Peyer's patch (tissue), 4 donors: ENCODE results near the gene MANEA. TPM values are rescaled to one million over a fixed set of nuclear protein-coding genes. Genes with fewer than 3 reads are reported as not detected.

Experiments
- DNase-seq, 3 donors: peaks; one replicate each; pipeline ENCODE4 v3.0.0-alpha.2; 2017 to 2019
- H3K27ac ChIP-seq, 4 donors: fragments of 200-600 bp; sonication (generic); one replicate each; pipeline ENCODE4 v1.5.1; 2016 to 2019
- H3K27me3 ChIP-seq, 2 donors: fragments of 200-600 bp; sonication (generic); one replicate each; pipeline ENCODE4 v1.5.1; 2019
- H3K36me3 ChIP-seq, 3 donors: fragments of 200-600 bp; sonication (generic); one replicate each; pipeline ENCODE4 v1.5.1; 2016 to 2019
- H3K4me1 ChIP-seq, 4 donors: fragments of 200-600 bp; sonication (generic); one replicate each; pipeline ENCODE4 v1.5.1; 2016 to 2019
- H3K4me3 ChIP-seq, 4 donors: fragments of 200-600 bp; sonication (generic); 1 replicate in 3 of 4; 2 replicates in 1 of 4; pipeline ENCODE4 v1.5.1; 2016 to 2019; ENCODE audit warnings: mild to moderate bottlenecking in 1 of 4
- H3K9me3 ChIP-seq, 4 donors: fragments of 200-600 bp; sonication (generic); one replicate each; pipeline ENCODE4 v1.5.1; 2016 to 2019; ENCODE audit warnings: mild to moderate bottlenecking in 1 of 4
- CTCF ChIP-seq, 6 experiments: fragments of 450-650 bp in 4 of 6; fragments of 200-600 bp in 2 of 6; sonication (generic) in 1 of 6; IDR thresholded peaks; one replicate each; pipeline ENCODE4 v1.5.1; 2017 to 2019; ENCODE audit warnings: antibody characterized with exemption in 6 of 6, mild to moderate bottlenecking in 3 of 6, moderate library complexity in 1 of 6
- POLR2A ChIP-seq, 2 donors: fragments of 450-650 bp; IDR thresholded peaks; one replicate each; pipeline ENCODE4 v1.5.1; 2017; ENCODE audit warnings: antibody characterized with exemption in 2 of 2, mild to moderate bottlenecking in 2 of 2, moderate library complexity in 2 of 2
- total RNA-seq, 4 donors: library from RNA; depleted of rRNA; stranded (reverse); fragments of >200 nt; gene quantifications; one replicate each; pipeline ENCODE4 v1.1.0, GENCODE V29; 2016

The MANEA gene
- total RNA-seq, 4 donors from 2014 or later, result 4.1 to 9.2 (median 7.3) TPM

- H3K4me1 ChIP-seq, result no peaks in the 10 kb centered on the region
- no peak for TF ChIP-seq POLR2A (IDR thresholded peaks at IDR 0.05)
- TF ChIP-seq CTCF (IDR thresholded peaks at IDR 0.05), result no peak
- no peaks in the 10 kb centered on the region for H3K27me3 ChIP-seq
- DNase-seq, result no peak
- no peaks in the 10 kb centered on the region for H3K36me3 ChIP-seq
- no peak overlapping the region for H3K4me3 ChIP-seq
- no peaks in the 10 kb centered on the region for H3K9me3 ChIP-seq
- H3K27ac ChIP-seq, result no peak overlapping the region
Observed at GRCh38 chr6:95654176-95654575, 76.8 kb downstream of the MANEA start.

GRCh38 chr6:95658886-95659285 lies 81.6 kb downstream of the MANEA start:
- Histone ChIP-seq H3K9me3 (no peaks in the 10 kb centered on the region), H3K27me3 (no peaks in the 10 kb centered on the region), H3K27ac (no peak overlapping the region), H3K4me1 (no peaks in the 10 kb centered on the region), H3K4me3 (no peak overlapping the region), H3K36me3 (no peaks in the 10 kb centered on the region)
- DNase-seq, result no peak
- TF ChIP-seq POLR2A (IDR thresholded peaks at IDR 0.05) (no peak), CTCF (IDR thresholded peaks at IDR 0.05) (no peak)
